Activated CD8-positive, alpha-beta T cell treated with anti-CD3 and anti-CD28 coated beads, Interleukin-2, amount 10 ng/mL, durations not matched to agents 7 days and 5 days (primary cell): ENCODE data around the gene TPRG1. TPM values are rescaled to one million over a fixed set of nuclear protein-coding genes. Genes with fewer than 3 reads are reported as not detected.

Source experiments
- ATAC-seq: fragments of 150-1000 bp; cut with Tn5 transposase; one replicate; pipeline ENCODE4 v1.10.0; 2021; ENCODE audit warnings: moderate library complexity
- CTCF ChIA-PET: fragments of 350-600 bp; sonication (Branson Sonifier 250); formaldehyde crosslinking; loops from one replicate; lab custom pipeline; 2021; ENCODE audit warnings: antibody characterized with exemption; lab: Charles Lee
- POLR2A ChIA-PET: fragments of 350-600 bp; sonication (Branson Sonifier 250); formaldehyde crosslinking; loops from one replicate; lab custom pipeline; 2021; ENCODE audit warnings: antibody characterized with exemption; lab: Charles Lee
- DNase-seq: peaks from one replicate; pipeline ENCODE4 v3.0.0-alpha.2; 2020
- H3K27ac Mint-ChIP-seq: one replicate; pipeline ENCODE4 v1.8.0; 2021; ENCODE audit warnings: mild to moderate bottlenecking, mixed read lengths
- H3K27me3 Mint-ChIP-seq: one replicate; pipeline ENCODE4 v1.8.0; 2021; ENCODE audit warnings: low read depth, mixed read lengths
- H3K36me3 Mint-ChIP-seq: one replicate; pipeline ENCODE4 v1.8.0; 2021; ENCODE audit warnings: low read depth, mixed read lengths
- H3K4me1 Mint-ChIP-seq: one replicate; pipeline ENCODE4 v1.8.0; 2021; ENCODE audit warnings: low read depth, mixed read lengths
- H3K4me3 Mint-ChIP-seq: one replicate; pipeline ENCODE4 v1.8.0; 2021; ENCODE audit warnings: mild to moderate bottlenecking, mixed read lengths
- H3K9me3 Mint-ChIP-seq: one replicate; pipeline ENCODE4 v1.8.0; 2022; ENCODE audit warnings: mixed read lengths; ENCODE audit not compliant: insufficient read depth
- total RNA-seq, 2 experiments: library from RNA; stranded (reverse); gene quantifications; one replicate each; pipeline ENCODE4 v1.2.3, GENCODE V29; 2021

TPRG1 gene
- total RNA-seq, 2 experiments from 2014 or later, result 0.86 to 1.0 TPM

DNA sequence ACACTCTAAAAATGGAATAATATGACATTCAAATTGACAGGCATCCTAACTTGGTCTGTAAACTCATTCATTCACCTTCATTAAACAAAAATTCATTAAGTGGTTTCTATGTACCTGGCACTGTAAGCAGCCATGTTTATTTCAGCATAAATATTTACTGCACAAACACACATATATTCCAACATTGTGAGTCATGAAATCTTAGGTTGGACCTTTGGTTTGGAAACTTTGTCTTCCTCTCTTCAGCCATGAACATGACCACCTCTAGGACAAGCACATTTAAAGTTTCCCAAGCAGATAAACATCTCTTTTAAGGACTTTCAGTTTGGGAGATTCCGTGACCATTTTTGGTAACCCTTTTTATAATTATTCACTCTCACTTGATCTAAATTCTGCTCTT, 131.8 kb downstream of the TPRG1 start:
- DNase-seq, result no peak
- H3K4me3 Mint-ChIP-seq, result no peak overlapping the region
- H3K4me1 Mint-ChIP-seq, result peaks cover 18% of the 10 kb centered on the region
- H3K27ac Mint-ChIP-seq, result no peak overlapping the region
- no peak for ATAC-seq
- no peaks in the 10 kb centered on the region for H3K9me3 Mint-ChIP-seq
- H3K27me3 Mint-ChIP-seq, result no peaks in the 10 kb centered on the region
- peaks cover 7% of the 10 kb centered on the region for H3K36me3 Mint-ChIP-seq
- ChIA-PET CTCF (interaction anchor here (1.1 kb wide), 1 partner anchor 28 kb away, joined by 3 read pairs; no protein-coding TSS in a partner anchor), POLR2A (no interaction called here)

DNA sequence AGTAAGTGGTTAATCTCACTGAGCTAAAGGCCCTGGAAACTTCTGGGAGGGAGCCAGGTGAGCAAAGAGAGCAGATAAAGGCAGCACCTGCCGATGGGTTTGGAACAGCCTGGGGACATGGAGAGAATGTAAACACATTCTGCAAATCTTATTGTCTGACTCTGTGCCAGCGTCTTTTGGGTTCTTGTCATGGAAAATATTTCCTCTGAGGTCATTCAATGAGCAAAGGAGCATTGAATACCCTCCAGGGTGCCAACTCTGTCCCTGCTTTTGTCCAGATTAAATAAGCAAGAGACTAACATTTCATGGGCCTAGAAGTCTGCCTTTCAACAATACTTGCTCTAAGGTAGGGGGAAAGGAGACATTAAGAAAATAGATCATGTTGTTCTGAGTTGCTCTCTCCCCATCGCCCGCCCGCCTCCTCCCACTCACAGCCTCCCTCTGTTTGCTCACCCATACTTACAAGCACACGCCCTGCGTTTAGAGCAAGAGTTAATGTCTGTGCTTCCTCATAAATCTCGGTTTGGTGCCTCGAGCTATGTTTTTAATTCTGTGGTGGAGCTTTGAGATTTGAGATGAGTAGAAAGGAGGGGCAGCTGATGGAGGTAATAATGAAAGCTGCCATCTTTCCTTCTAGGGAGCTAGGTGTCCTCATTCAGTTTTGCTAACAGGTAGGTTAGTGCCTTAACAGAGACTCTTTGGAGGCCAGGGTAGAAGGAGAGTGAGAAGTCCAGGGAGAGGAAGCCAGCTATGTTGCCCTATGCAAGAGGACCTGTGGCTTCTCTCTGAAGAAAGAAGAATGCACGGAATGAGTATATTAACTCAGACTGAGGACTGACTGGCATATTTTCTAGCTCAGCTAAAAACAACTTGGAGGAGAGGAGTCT, 132.9 kb downstream of the TPRG1 start:
- Mint-ChIP-seq H3K27me3 (no peaks in the 10 kb centered on the region), H3K4me3 (no peak overlapping the region), H3K4me1 (peaks cover 11% of the 10 kb centered on the region), H3K27ac (peak overlapping the region; percentile 3), H3K36me3 (peaks cover 4% of the 10 kb centered on the region), H3K9me3 (no peaks in the 10 kb centered on the region)
- ATAC-seq (no peak), DNase-seq (no peak)
- POLR2A ChIA-PET, result interaction anchor here (1.0 kb wide), 1 partner anchor 20 kb away, joined by 3 read pairs; no protein-coding TSS in a partner anchor
- CTCF ChIA-PET, result interaction anchor here (0.7 to 1.2 kb wide), 2 partner anchors 19 to 21 kb away, joined by 3 to 5 read pairs; no protein-coding TSS in a partner anchor

DNA sequence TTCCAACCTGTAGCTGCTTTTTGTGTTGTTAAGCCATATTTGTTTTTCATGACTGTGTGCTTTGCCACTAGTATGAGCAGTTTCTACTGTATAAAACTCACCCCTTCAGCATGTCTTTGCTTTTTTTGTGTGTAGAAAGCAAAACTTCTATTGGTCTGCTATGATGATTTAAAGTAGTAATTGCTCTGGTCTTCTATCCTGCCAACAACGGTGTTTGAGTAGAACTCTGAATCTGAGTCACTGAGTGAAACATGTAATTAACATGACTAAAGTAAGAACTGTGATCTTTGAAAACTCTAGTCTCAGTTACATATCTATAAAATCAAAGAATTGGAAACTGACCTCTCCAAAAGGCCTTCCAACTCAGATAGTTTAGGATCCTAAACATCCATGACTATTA, 133.6 kb downstream of the TPRG1 start:
- DNase-seq (no peak), ATAC-seq (no peak)
- POLR2A ChIA-PET, result interaction anchor here (1.0 kb wide), 1 partner anchor 20 kb away, joined by 3 read pairs; no protein-coding TSS in a partner anchor
- Mint-ChIP-seq H3K4me1 (peaks cover 8% of the 10 kb centered on the region), H3K9me3 (no peaks in the 10 kb centered on the region), H3K27ac (no peak overlapping the region), H3K4me3 (no peak overlapping the region), H3K36me3 (peaks cover 2% of the 10 kb centered on the region), H3K27me3 (no peaks in the 10 kb centered on the region)
- CTCF ChIA-PET, result interaction anchor here (0.7 to 1.2 kb wide), 3 partner anchors 19 to 50 kb away, joined by 3 to 5 read pairs (median 3); no protein-coding TSS in a partner anchor

DNA sequence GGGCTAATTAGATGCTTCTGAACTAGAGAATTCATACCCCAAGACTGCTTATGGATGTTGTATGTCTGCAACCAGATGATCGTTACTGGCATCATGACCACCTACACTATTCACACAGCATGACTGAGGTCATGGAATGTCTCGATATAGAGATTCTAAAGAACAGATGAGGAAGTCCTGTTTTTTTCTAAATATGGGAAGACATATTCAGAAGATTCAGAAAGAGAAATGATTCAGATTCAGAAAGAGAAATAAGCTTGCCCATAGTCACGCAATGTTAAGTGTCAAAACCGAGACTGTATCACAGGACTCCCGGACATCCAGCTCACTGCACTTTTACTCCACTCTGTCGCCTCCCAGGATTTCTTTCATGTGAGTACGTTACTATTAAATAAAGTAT, 136.2 kb downstream of the TPRG1 start:
- no peak overlapping the region for H3K27ac Mint-ChIP-seq
- ATAC-seq, result no peak
- CTCF ChIA-PET, result interaction anchor here (1.9 kb wide), 1 partner anchor 641 kb away, joined by 6 read pairs; no protein-coding TSS in a partner anchor
- no peaks in the 10 kb centered on the region for H3K36me3 Mint-ChIP-seq
- no peak overlapping the region for H3K4me3 Mint-ChIP-seq
- no peaks in the 10 kb centered on the region for H3K9me3 Mint-ChIP-seq
- H3K4me1 Mint-ChIP-seq, result peaks cover 8% of the 10 kb centered on the region
- POLR2A ChIA-PET, result no interaction called here
- H3K27me3 Mint-ChIP-seq, result no peaks in the 10 kb centered on the region
- no peak for DNase-seq

DNA sequence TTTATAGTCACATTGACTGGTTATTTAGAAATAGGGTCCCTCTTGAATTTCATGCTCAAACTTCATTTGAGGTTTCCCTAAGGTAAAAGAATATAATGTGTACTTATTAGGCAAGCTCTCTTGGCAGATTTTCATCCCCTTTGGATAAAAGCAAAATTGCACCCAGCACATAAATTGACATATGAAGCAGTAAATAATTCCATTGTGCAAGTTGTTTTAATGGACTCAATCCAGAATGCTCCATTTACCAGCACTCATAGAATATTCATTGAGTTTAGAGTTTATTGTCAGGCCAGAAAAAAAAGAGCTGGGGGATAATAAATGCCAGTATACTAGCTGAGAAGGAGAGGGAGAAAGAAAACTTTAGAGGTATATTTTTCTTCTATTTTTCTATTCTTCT, 136.8 kb downstream of the TPRG1 start:
- Mint-ChIP-seq H3K4me1 (peaks cover 8% of the 10 kb centered on the region), H3K9me3 (peaks cover 2% of the 10 kb centered on the region), H3K4me3 (no peak overlapping the region), H3K27ac (peak overlapping the region; percentile 16), H3K36me3 (no peaks in the 10 kb centered on the region), H3K27me3 (no peaks in the 10 kb centered on the region)
- CTCF ChIA-PET, result interaction anchor here (0.9 to 1.9 kb wide), 2 partner anchors 18 to 640 kb away, joined by 3 to 6 read pairs; no protein-coding TSS in a partner anchor
- no peak for DNase-seq
- no peak for ATAC-seq
- POLR2A ChIA-PET, result interaction anchor here (1.0 kb wide), 1 partner anchor 23 kb away, joined by 3 read pairs; no protein-coding TSS in a partner anchor

DNA sequence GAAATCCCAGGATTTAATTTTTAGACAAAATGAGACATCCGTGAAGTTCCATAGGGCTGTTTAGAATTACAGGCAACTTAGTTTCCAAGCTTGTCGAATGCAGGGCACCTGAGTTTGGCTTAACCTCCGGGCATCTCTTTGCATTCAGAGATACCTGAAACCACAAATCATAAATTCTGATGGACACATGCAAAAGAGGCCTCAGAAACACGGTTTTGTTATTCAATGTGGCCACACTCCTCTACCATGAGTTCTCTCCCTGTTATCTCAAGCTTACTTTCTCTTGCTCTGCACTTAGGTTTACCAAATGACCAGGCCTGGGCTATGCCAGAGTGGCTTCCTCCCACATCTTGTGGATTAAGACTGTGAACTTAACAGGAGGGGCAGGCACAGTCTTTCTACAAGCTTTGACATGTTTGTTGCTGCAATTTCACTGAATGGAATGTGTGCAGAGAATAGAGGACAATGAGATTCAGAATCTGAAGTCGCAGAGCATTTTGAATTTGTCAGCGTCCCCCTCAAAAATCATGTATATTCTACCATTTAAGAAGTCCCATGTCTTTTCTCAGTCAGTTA, 137.7 kb downstream of the TPRG1 start:
- ATAC-seq (no peak), DNase-seq (no peak)
- Mint-ChIP-seq H3K36me3 (no peaks in the 10 kb centered on the region), H3K27ac (no peak overlapping the region), H3K27me3 (no peaks in the 10 kb centered on the region), H3K4me3 (no peak overlapping the region), H3K4me1 (peaks cover 8% of the 10 kb centered on the region), H3K9me3 (peaks cover 5% of the 10 kb centered on the region)
- CTCF ChIA-PET, result interaction anchor here (0.6 to 1.9 kb wide), 3 partner anchors 19 to 639 kb away, joined by 3 to 6 read pairs (median 3); no protein-coding TSS in a partner anchor
- POLR2A ChIA-PET, result interaction anchor here (1.0 kb wide), 1 partner anchor 22 kb away, joined by 3 read pairs; no protein-coding TSS in a partner anchor

DNA sequence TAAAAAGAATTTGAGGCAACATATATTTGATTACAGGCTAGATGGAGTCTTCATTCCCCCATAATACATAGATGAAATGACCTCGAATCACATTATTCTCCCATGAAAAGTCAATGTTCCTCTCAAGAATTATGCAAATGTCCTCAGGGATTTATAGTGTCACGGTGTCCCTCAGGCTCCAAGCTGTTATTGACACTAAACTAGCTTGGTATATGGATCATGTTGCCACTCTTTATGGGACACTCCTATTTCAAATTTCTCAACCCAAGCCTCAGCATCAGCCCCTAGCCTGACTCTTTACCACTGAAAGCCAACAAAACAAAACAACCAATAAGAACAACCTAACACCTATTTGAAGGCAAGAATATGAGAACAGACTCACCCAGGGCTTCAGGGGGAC, 139.8 kb downstream of the TPRG1 start:
- POLR2A ChIA-PET, result no interaction called here
- H3K4me1 Mint-ChIP-seq, result peaks cover 14% of the 10 kb centered on the region
- H3K27ac Mint-ChIP-seq, result no peak overlapping the region
- ATAC-seq (no peak), DNase-seq (no peak)
- H3K4me3 Mint-ChIP-seq, result no peak overlapping the region
- peaks cover 5% of the 10 kb centered on the region for H3K9me3 Mint-ChIP-seq
- peaks cover 2% of the 10 kb centered on the region for H3K36me3 Mint-ChIP-seq
- H3K27me3 Mint-ChIP-seq, result no peaks in the 10 kb centered on the region
- CTCF ChIA-PET, result no interaction called here

DNA sequence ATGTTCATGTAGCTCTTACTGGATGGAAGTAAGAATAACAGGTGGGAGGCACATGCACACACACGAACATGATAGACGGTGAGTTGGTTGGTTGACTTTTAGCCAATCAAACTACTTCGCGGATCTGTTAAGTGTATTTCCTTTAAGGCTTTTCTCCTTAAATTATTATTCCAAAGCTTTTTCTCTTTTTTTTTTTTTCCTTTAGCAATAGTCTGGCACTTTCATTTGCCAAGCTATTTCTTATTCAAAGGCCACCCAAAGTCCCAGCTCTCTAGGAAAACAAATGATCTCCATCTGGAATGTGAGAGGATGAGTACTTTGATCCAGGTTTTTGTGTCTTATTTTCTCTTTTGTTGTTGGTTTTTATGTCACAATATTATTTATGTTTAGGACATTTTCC, 141.1 kb downstream of the TPRG1 start:
- Mint-ChIP-seq H3K27ac (no peak overlapping the region), H3K9me3 (peaks cover 5% of the 10 kb centered on the region), H3K4me1 (peaks cover 18% of the 10 kb centered on the region), H3K36me3 (peaks cover 2% of the 10 kb centered on the region), H3K27me3 (no peaks in the 10 kb centered on the region), H3K4me3 (no peak overlapping the region)
- POLR2A ChIA-PET, result no interaction called here
- no peak for ATAC-seq
- no peak for DNase-seq
- CTCF ChIA-PET, result interaction anchor here (1.0 kb wide), 1 partner anchor 39 kb away, joined by 3 read pairs; no protein-coding TSS in a partner anchor

DNA sequence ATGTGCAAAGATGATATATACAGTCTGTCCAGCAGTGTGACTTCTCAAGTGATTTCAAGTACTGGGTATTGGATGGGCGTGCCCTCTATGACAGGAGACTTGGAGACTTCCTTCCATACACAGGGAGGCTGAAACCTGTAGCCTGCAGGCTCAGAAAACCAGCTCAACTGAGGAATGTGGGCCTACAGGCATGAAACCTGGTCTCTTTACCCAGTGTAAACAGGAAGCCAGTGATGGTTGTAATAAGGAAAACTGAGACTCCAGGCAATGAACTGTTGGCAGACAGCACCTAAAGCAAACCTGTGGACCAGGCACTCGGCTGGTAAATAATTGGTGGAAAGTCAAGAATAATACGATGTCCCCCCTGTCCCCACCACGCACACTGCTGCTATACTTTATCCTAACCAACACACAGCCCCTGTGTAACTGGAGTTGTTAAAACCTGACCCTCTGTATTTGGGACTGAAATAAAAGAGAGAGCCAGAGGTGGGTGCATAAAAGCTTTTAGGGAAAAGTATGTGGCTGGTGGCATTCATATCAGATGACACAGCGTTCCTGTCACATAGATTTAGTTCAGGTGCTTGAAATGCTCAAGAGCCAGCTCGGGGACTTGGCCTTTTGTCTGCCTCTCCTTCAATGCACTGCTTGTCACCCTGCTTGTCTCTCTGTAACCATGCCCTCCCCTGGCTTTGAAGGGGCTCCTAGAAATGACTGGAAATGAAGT, 144.7 kb downstream of the TPRG1 start:
- no peak overlapping the region for H3K27ac Mint-ChIP-seq
- peaks cover 14% of the 10 kb centered on the region for H3K4me1 Mint-ChIP-seq
- CTCF ChIA-PET, result no interaction called here

DNA sequence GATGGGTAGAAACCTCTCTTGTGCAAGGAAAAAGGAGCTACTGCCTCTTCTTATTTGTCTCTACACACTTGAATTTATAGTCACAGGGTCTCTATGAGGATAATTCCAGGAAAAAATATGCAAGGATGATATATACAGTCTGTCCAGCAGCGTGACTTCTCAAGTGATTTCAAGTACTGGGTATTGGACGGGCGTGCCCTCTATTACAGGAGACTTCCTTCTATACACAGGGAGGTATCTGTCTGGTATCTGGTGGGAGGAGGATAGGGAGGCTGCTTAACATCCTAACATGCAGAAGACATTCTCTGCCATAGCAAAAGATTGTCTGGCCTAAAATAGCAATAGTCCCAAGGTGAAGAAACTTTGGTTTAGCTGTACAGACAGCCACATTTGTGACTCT, 146.1 kb downstream of the TPRG1 start:
- POLR2A ChIA-PET, result interaction anchor here (0.6 kb wide), 1 partner anchor 1086 kb away, joined by 3 read pairs; no protein-coding TSS in a partner anchor
- Mint-ChIP-seq H3K27ac (no peak overlapping the region), H3K4me3 (no peak overlapping the region), H3K36me3 (peaks cover 19% of the 10 kb centered on the region), H3K9me3 (peaks cover 17% of the 10 kb centered on the region), H3K27me3 (no peaks in the 10 kb centered on the region), H3K4me1 (peaks cover 23% of the 10 kb centered on the region)
- DNase-seq (no peak), ATAC-seq (no peak)
- CTCF ChIA-PET, result interaction anchor here (1.0 kb wide), 1 partner anchor 13 kb away, joined by 3 read pairs; no protein-coding TSS in a partner anchor

More for the DNA sequence above, 144.7 kb downstream of the TPRG1 start:
- peaks cover 8% of the 10 kb centered on the region for H3K9me3 Mint-ChIP-seq
- H3K27me3 Mint-ChIP-seq, result no peaks in the 10 kb centered on the region
- POLR2A ChIA-PET, result no interaction called here
- no peak for DNase-seq
- ATAC-seq, result no peak
- peaks cover 9% of the 10 kb centered on the region for H3K36me3 Mint-ChIP-seq
- no peak overlapping the region for H3K4me3 Mint-ChIP-seq

DNA sequence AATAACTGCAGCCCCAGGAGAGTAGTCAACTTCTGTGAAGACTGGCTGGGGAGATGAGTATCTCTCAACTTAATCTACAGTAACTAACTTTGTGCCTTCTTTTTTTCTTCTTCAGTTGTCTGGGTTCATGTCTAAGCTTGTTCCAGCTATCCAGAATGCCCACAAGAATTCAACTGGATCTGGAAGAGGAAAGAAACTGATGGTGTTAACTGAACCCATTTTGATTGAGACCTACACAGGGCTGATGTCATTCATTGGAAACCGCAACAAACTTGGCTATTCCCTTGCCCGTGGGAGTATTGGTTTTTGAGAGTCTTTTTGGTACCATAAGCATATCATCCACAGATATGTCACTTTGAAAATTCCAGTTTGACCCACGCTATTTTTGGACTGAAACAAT, 148.7 kb downstream of the TPRG1 start:
- CTCF ChIA-PET, result interaction anchor here (1.1 to 2.4 kb wide), 2 partner anchors 14 to 48 kb away, joined by 3 to 6 read pairs; no protein-coding TSS in a partner anchor
- H3K27ac Mint-ChIP-seq, result no peak overlapping the region
- peaks cover 12% of the 10 kb centered on the region for H3K9me3 Mint-ChIP-seq
- ATAC-seq (no peak), DNase-seq (no peak)
- peaks cover 37% of the 10 kb centered on the region for H3K36me3 Mint-ChIP-seq
- peaks cover 47% of the 10 kb centered on the region for H3K4me1 Mint-ChIP-seq
- POLR2A ChIA-PET, result no interaction called here
- no peak overlapping the region for H3K4me3 Mint-ChIP-seq
- H3K27me3 Mint-ChIP-seq, result no peaks in the 10 kb centered on the region
